H1 (cell line): Measurements from ENCODE around the gene CDK4. TPM values are rescaled to one million over a fixed set of nuclear protein-coding genes. Genes with fewer than 3 reads are reported as not detected.

ENCODE experiments used
- EGR1 ChIP-seq: IDR thresholded peaks from 2 replicates; pipeline ENCODE4 v1.6.1; 2011; ENCODE audit warnings: low read depth, low read length, borderline replicate concordance
- GTF2F1 ChIP-seq: IDR thresholded peaks from 2 replicates; pipeline ENCODE4 v1.6.1; 2012; ENCODE audit warnings: low read depth, low read length, improper control_type of control experiment, borderline replicate concordance
- POU5F1 ChIP-seq: IDR thresholded peaks from 2 replicates; pipeline ENCODE4 v1.6.1; 2011; ENCODE audit warnings: low read depth, mild to moderate bottlenecking, low read length, moderate library complexity
- RFX5 ChIP-seq: IDR thresholded peaks from 2 replicates; pipeline ENCODE4 v1.6.1; 2011; ENCODE audit warnings: low read depth, low read length, improper control_type of control experiment, borderline replicate concordance
- SP4 ChIP-seq: IDR thresholded peaks from 2 replicates; pipeline ENCODE4 v1.6.1; 2012; ENCODE audit warnings: low read length, inconsistent platforms
- polyA plus RNA-seq, 7 experiments: library from polyadenylated mRNA; depleted of rRNA in 3 of 7; stranded (reverse) in 5 of 7; unstranded in 2 of 7; fragments of >200 nt in 5 of 7; fragments of 200-250 nt in 2 of 7; gene quantifications; 1 replicate in 5 of 7; 2 replicates in 1 of 7; 4 replicates in 1 of 7; pipeline versions ENCODE4 v1.2.1 to v1.2.3, GENCODE V29; 2011 to 2013; ENCODE audit warnings: missing spikeins in 2 of 7, mixed read lengths in 2 of 7
- total RNA-seq: library from RNA; stranded (reverse); fragmentation: NEBNext Ultra II Directional; extraction: Animal tissue kit (Norgen Biotek cat#: 25700); gene quantifications from 2 replicates; pipeline ENCODE4 v1.2.1, GENCODE V29; 2021

Gene CDK4
- total and polyA plus RNA-seq, 2 of the 8 experiments (the other 6 are each of a cell fraction or from before 2014, with no cell fraction given) = 174 to 368 TPM

DNA sequence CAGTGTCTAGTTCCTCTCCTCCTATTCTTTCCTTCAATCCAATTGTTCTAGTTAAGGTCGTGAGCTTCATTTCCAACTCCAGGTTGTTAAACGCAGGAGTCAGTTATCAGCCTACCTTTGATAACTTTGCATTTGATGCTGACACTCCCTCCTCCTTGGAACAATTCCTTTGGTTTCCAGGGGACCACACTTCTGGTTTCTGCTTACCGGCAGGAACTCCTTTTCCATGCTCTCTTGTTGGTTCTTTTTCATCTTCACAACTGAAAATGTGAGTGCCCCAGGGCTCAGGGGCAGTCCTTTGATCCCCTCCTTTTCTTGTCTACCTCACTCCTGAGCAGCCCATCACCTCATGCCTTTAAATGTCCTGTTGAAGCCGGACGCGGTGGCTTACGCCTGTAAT is 25.3 kb upstream of the CDK4 start (continued):
- TF ChIP-seq RFX5 = no peak
- TF ChIP-seq EGR1 = no peak
- no peak for TF ChIP-seq GTF2F1
- no peak for TF ChIP-seq SP4
- TF ChIP-seq POU5F1 = no peak
- TF ChIP-seq, all 59 proteins: peak for 0
